GM21360 (cell line): Measurements from ENCODE around the gene FAP.
A peak's percentile ranks its signal among the peaks of the same experiment; 100 is the strongest.

Experiments used
- ATAC-seq: cut with Tn5 transposase; IDR thresholded peaks from one replicate; pipeline ENCODE4 v1.9.1; 2021; ENCODE audit warnings: mild to moderate bottlenecking, moderate library complexity; ENCODE audit not compliant: unreplicated experiment

The FAP gene

DNA sequence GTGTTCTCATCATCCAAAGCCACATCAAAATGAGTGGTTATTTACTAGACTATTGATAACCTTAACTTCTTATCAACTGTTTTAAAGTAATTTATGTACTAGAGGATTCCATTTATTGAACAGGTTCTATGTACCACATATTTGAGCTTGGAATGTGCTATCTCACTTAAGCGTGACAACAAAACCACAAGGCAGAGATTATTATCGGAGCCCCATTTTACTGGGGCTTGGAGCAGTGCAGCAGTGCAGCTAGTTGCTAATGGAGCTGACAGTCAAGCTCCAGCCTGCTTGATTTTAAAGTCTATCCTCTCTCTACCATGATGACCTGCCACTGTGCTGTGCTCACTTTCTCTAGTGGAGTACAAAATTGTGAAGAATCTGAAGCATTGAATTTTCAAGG, 115.8 kb downstream of the FAP start:
- ATAC-seq: no peak

DNA sequence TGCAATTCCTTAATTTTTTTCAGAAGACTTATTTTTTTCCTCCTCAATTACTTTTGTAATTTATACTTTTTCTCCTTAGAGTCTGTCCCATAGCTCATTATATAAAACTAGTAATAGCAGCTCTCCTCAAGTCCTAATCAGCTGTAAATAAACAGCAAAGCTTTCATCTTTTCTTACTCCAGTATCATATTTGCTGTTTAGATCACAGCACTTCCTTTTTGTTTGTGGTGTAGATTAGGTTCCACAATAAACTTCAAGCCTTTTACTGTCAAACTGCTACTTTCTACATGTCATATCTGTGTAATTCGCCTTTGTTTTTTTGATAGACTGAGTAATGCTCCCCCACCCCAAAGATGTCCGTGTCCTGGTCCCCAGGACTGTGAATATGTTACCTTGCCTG, 116.7 kb downstream of the FAP start:
- peak; percentile 30 for ATAC-seq

DNA sequence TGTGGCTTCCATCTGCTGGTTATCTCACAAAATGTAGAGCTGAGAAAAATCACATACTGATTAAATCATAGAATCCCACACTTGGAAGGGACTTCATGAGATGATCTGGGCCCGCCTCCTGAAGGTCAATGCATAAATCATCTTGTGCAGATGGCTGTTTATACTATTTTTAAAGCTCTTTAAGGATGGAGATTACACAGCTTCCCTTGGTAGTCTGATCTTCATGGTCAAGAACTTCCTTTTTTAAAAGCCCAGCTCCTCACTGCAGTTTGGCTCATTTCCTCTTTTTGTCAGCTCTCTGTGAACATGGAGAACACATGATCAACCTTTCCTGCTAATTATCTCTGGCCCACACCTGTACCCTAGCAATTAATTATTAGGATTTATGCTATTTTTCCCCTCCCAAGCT, 117.1 kb downstream of the FAP start:
- peak; percentile 98 for ATAC-seq

DNA sequence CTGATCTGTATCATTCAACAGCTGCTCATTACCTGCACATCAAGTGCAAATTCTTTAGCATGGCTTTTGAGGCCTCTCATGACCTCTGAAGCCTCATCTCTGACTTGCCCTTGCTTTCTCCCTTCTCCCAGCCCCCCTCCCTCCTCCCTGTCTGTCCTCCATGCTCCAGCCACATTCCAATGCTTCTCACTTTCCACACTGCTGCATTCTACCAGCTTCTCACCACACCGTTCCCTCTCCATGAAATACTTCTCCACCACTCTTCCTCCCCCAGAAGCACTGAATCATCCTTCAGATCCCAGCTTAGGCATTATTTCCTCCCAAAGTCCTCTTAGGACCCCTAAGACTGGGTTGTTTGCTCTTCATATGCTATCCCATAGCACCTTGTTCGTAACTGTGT, 118.1 kb downstream of the FAP start:
- ATAC-seq: no peak

DNA sequence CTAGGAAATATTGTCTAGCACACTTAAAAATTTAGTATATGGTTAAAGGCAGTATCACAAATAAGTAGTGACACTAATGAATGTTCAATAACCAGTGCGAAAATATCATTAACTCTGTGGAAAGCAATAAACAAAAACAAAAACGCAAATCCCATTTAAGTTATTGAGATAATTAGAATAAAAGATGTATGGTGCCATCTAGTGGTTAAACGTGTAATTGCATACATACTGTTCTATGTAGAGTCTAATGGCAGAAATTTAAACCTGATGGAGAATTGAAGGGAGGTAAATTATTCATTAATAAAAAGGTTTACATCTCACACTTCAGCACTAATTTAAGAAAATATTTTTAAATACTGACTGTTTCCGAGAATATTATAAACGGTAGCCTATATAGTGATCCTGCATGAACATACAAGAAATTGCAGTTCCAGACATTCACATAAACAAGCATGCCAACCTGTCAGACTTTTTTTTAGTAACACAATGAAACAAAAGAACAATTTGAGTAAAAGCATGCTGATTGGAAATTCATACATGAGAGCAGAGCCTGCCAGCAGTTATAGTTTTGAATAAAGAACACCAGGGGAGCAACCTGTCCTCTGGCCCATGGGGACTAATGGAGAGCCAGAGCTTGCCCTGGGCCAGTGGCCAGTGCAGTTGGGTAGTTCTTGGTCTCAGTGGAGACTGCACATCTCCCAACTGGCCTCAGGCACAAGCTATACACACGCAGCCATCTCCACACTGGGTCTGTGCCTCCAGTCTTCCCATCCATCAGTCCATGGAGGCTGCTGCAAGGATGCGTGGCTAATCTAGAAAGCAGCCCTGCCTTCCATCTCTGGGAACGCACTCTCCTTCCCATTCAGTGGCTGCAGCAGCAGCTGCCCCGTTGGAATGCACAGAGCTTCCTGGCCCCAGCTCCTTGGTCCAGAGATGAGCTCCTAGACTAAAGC, 119.2 kb downstream of the FAP start:
- ATAC-seq: no peak
